ENCODE measurements around the gene KAT14. TPM values are rescaled to one million over a fixed set of nuclear protein-coding genes. Genes with fewer than 3 reads are reported as not detected.
A peak's percentile ranks its signal among the peaks of the same experiment; 100 is the strongest.

Gene KAT14
- total RNA-seq, 1 experiment from 2014 or later, result 24.1 TPM

GRCh38 chr20:18223409-18223808, 85.7 kb downstream of the KAT14 start:
- DNase-seq (ENCODE audit: low spot score) (no peak), ATAC-seq (no peak)
- Mint-ChIP-seq H3K36me3 (no peaks in the 10 kb centered on the region), H3K9me3 (peaks cover 3% of the 10 kb centered on the region; the same call in 1 of the 2 replicates), H3K27ac (no peak overlapping the region), H3K4me3 (no peak overlapping the region), H3K27me3 (ENCODE audit: low read depth) (no peaks in the 10 kb centered on the region), H3K4me1 (peaks cover 15% of the 10 kb centered on the region)
- TF ChIP-seq ZNF219 (CRISPR knock-in tag; IDR thresholded peaks at IDR 0.05; ENCODE audit: borderline replicate concordance) (no peak), JUN (CRISPR knock-in tag; IDR thresholded peaks at IDR 0.05) (no peak), AR (CRISPR knock-in tag; IDR thresholded peaks at IDR 0.05) (no peak), STAT6 (CRISPR knock-in tag; conservative IDR thresholded peaks at IDR 0.05; ENCODE audit: low read depth) (no peak), PRDM15 (CRISPR knock-in tag; IDR thresholded peaks at IDR 0.05) (no peak), ETV6 (CRISPR knock-in tag; IDR thresholded peaks at IDR 0.05) (no peak), OVOL2 (CRISPR knock-in tag; IDR thresholded peaks at IDR 0.05; ENCODE audit: borderline replicate concordance) (no peak), NR3C1 (CRISPR knock-in tag; conservative IDR thresholded peaks at IDR 0.05; ENCODE audit: low read depth) (no peak)
- POLR2A ChIA-PET, result interaction anchor here (0.6 kb wide), 1 partner anchor 18 kb away, joined by 3 read pairs; no protein-coding TSS in a partner anchor
- CTCF ChIA-PET, result no interaction called here

GRCh38 chr20:18224968-18225568, 87.4 kb downstream of the KAT14 start:
- ATAC-seq (peak; percentile 86), DNase-seq (ENCODE audit: low spot score) (no peak)
- ChIA-PET CTCF (interaction anchor here (0.6 to 1.4 kb wide), 3 partner anchors 28 to 48 kb away, joined by 3 to 4 read pairs (median 4); no protein-coding TSS in a partner anchor), POLR2A (no interaction called here)
- Mint-ChIP-seq H3K27me3 (ENCODE audit: low read depth) (no peaks in the 10 kb centered on the region), H3K4me3 (no peak overlapping the region), H3K36me3 (no peaks in the 10 kb centered on the region), H3K4me1 (peaks cover 15% of the 10 kb centered on the region), H3K27ac (no peak overlapping the region; the same call in 1 of the 2 replicates), H3K9me3 (peaks cover 3% of the 10 kb centered on the region; the same call in 1 of the 2 replicates)
- TF ChIP-seq RELA (CRISPR knock-in tag; IDR thresholded peaks at IDR 0.05; ENCODE audit: borderline replicate concordance) (no peak), ZSCAN18 (CRISPR knock-in tag; IDR thresholded peaks at IDR 0.05) (no peak), CREM (CRISPR knock-in tag; IDR thresholded peaks at IDR 0.05) (no peak), ZNF512 (CRISPR knock-in tag; IDR thresholded peaks at IDR 0.05; ENCODE audit: borderline replicate concordance) (no peak), ZNF416 (CRISPR knock-in tag; IDR thresholded peaks at IDR 0.05) (no peak), HMGXB4 (CRISPR knock-in tag; IDR thresholded peaks at IDR 0.05) (no peak), IRF1 (CRISPR knock-in tag; IDR thresholded peaks at IDR 0.05) (no peak), RORB (CRISPR knock-in tag; IDR thresholded peaks at IDR 0.05) (no peak)
